ENCODE results near the gene KIF4B.
"Not testable (repeated sequence)": the region's sequence is repeated elsewhere in the genome, so short reads cannot be mapped to it uniquely, and the experiment has no call there.

KIF4B gene, protein sequence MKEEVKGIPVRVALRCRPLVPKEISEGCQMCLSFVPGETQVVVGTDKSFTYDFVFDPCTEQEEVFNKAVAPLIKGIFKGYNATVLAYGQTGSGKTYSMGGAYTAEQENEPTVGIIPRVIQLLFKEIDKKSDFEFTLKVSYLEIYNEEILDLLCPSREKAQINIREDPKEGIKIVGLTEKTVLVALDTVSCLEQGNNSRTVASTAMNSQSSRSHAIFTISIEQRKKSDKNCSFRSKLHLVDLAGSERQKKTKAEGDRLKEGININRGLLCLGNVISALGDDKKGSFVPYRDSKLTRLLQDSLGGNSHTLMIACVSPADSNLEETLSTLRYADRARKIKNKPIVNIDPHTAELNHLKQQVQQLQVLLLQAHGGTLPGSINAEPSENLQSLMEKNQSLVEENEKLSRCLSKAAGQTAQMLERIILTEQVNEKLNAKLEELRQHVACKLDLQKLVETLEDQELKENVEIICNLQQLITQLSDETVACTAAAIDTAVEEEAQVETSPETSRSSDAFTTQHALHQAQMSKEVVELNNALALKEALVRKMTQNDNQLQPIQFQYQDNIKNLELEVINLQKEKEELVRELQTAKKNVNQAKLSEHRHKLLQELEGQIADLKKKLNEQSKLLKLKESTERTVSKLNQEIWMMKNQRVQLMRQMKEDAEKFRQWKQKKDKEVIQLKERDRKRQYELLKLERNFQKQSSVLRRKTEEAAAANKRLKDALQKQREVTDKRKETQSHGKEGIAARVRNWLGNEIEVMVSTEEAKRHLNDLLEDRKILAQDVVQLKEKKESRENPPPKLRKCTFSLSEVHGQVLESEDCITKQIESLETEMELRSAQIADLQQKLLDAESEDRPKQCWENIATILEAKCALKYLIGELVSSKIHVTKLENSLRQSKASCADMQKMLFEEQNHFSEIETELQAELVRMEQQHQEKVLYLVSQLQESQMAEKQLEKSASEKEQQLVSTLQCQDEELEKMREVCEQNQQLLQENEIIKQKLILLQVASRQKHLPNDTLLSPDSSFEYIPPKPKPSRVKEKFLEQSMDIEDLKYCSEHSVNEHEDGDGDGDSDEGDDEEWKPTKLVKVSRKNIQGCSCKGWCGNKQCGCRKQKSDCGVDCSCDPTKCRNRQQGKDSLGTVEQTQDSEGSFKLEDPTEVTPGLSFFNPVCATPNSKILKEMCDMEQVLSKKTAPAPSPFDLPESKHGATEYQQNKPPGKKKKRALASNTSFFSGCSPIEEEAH

DNA sequence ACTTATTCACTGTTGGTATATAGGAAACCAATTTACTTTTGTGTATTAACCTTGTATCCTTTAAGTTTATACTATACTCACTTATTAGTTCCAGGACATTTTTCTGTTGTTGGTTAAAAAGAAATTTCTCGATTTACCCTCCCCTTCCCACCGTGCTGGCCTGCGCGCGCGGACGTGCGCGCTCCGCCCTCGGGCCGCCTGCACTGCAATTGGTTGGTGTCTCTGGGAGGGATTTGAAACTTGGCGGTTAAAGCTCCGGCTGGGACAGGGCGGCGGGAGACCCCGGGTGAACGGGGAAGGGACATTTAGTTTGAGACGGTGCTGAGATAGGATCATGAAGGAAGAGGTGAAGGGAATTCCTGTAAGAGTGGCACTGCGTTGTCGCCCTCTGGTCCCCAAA, at the start of gene KIF4B:
TSS of gene KIF4B (plus strand) at position 230 of the 400 bp plus-strand sequence. CDS start at position 335, 105 bp downstream.
- H3K9me3 ChIP-seq (ENCODE audit: low read length): no peaks in the 10 kb centered on the region
- peaks cover 3% of the 10 kb centered on the region for H3K4me1 ChIP-seq (ENCODE audit: insufficient read depth, low read length)
- H3K27me3 ChIP-seq (ENCODE audit: insufficient read depth, low read length): no peaks in the 10 kb centered on the region
- no peaks in the 10 kb centered on the region for H3K36me3 ChIP-seq (ENCODE audit: insufficient read depth, low read length)
- H3K4me3 ChIP-seq (ENCODE audit: low read length): peak within 1 kb of the TSS; percentile 21
- no peak within 1 kb of the TSS for H2AFZ ChIP-seq (ENCODE audit: low read depth, low read length)

DNA sequence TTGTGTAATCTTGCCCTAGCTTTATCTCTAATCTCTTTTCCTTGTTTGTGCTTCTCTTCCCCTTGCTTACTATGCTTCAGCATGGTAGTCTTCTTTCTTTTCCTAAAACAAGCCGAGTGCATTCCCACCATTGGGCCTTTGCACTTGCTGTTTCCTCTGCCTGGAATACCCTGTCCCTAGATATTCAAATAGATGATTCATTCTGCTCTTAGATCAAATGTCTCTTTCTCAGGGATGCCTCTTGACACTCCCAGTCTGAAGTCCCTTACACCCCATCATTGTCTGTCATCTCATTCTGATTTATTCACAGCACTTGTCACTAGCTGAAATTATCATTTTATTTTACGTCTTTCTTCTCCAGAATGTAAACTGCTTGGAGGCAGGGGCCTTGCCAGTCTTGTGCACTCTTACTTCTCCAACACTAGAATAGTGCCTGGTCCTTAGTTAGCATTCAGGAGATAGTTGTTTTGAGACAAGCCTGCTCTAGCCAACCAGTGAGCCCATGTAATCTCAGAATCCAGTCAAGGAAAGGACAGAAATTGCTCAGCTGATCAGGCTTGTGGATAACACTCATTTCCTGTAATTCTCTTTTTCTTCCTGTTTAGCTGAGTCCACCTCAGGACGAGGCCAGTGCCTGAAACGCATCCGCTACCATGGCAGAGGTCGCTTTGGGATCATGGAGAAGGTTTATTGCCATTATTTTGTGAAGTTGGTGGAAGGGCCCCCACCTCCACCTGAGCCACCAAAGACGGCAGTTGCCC, 47.3 kb upstream of the KIF4B start:
- H3K27me3 ChIP-seq (ENCODE audit: insufficient read depth, low read length): no peaks in the 10 kb centered on the region
- peaks cover 22% of the 10 kb centered on the region for H3K36me3 ChIP-seq (ENCODE audit: insufficient read depth, low read length)

DNA sequence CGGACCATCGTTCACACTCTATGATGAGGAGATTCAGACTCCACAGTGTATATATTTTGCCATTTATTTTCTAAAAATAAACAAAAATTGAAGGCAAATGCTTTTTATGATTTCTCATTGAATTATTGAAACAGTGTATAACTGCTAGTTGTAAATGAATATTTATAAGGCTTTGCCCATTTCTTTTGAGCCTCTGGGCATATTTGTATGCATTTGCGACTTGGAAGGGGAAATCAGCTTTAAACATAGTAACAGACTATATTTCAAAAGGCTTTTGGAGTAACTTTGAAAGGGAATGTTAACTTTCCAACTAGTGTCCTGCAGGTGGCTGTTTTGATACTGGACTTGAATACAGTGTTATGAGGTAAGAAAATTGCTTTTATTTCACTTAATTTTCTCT, 46.7 kb upstream of the KIF4B start:
- H3K9me3 ChIP-seq (ENCODE audit: low read length): no peaks in the 10 kb centered on the region
- no peaks in the 10 kb centered on the region for H3K27me3 ChIP-seq (ENCODE audit: insufficient read depth, low read length)
- H3K4me1 ChIP-seq (ENCODE audit: insufficient read depth, low read length): no peaks in the 10 kb centered on the region
- no peak overlapping the region for H2AFZ ChIP-seq (ENCODE audit: low read depth, low read length)
- H3K4me3 ChIP-seq (ENCODE audit: low read length): no peak overlapping the region
- H3K36me3 ChIP-seq (ENCODE audit: insufficient read depth, low read length): peaks cover 20% of the 10 kb centered on the region

More for the DNA sequence above, 47.3 kb upstream of the KIF4B start:
- H3K9me3 ChIP-seq (ENCODE audit: low read length): no peaks in the 10 kb centered on the region
- H2AFZ ChIP-seq (ENCODE audit: low read depth, low read length): no peak overlapping the region
- no peaks in the 10 kb centered on the region for H3K4me1 ChIP-seq (ENCODE audit: insufficient read depth, low read length)
- no peak overlapping the region for H3K4me3 ChIP-seq (ENCODE audit: low read length)

DNA sequence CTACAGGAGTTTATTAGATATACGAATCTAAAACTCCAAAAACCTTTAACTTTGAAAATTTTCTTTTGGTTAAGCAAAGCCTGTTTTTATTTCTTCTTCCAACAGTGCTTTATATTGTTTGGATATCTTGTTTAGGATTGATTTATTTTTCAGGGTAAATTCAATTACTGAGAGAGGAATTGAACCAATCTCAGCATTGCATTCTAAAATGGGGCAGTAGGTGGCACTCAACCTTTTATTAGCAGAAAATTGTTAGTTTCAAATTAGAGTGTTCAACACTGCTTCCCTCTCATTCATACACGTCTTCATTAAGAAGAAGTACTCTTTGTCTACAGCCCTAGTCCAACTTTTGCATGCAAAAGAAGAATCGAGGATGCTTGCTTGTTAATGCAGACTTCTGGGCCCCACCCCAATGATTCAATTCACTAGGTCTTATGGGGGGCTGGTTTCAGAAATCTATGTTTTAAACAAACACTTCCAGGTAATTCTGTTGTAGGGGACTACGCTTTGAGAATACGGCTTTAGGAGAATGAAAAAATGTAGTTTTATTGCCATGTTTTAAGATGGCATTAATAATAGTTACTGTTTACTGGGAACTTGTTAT, 46.0 kb upstream of the KIF4B start:
- no peaks in the 10 kb centered on the region for H3K4me1 ChIP-seq (ENCODE audit: insufficient read depth, low read length)
- no peak overlapping the region for H3K4me3 ChIP-seq (ENCODE audit: low read length)
- no peak overlapping the region for H2AFZ ChIP-seq (ENCODE audit: low read depth, low read length)
- H3K36me3 ChIP-seq (ENCODE audit: insufficient read depth, low read length): peaks cover 16% of the 10 kb centered on the region
- no peaks in the 10 kb centered on the region for H3K27me3 ChIP-seq (ENCODE audit: insufficient read depth, low read length)
- H3K9me3 ChIP-seq (ENCODE audit: low read length): no peaks in the 10 kb centered on the region

DNA sequence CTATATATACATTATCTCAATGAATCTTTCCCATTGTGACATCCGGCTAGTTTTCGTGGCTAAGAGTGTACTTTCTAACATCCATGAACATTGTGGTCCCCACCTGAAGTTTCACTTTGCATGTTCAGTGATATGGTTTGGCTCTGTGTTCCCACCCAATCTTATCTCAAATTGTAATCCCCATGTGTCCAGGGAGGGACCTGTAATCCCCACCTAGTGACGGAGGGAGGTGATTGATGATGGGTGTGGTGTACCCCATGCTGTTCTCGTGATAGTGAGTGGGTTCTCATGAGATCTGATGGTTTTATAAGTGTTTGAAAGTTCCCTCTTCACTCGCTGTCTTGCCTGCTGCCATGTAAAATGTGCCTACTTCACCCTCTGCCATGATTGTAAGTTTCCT, 44.6 kb upstream of the KIF4B start:
- no peaks in the 10 kb centered on the region for H3K4me1 ChIP-seq (ENCODE audit: insufficient read depth, low read length)
- H3K36me3 ChIP-seq (ENCODE audit: insufficient read depth, low read length): peaks cover 12% of the 10 kb centered on the region
- H3K4me3 ChIP-seq (ENCODE audit: low read length): no peak overlapping the region
- no peaks in the 10 kb centered on the region for H3K9me3 ChIP-seq (ENCODE audit: low read length)
- H2AFZ ChIP-seq (ENCODE audit: low read depth, low read length): no peak overlapping the region
- no peaks in the 10 kb centered on the region for H3K27me3 ChIP-seq (ENCODE audit: insufficient read depth, low read length)

DNA sequence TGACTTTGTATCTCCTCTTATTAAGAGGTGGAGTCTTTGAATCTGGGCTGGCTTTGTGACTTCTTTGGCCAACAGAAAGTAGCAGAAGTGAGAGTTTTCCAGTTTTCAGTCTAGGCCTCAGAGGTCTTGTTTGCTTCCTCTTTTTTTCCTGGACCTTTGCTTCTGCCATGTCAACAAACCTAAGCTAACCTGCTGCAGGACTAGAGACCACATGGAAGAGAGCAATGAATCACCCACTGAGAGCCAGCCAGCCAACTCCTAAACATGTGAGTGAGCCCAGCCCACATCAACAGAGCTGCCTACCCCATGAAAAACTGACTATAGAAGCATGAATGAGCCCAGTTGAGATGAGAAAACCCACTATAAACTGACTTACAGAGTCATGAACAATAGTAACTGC, 42.8 kb upstream of the KIF4B start:
- no peaks in the 10 kb centered on the region for H3K9me3 ChIP-seq (ENCODE audit: low read length)
- no peaks in the 10 kb centered on the region for H3K27me3 ChIP-seq (ENCODE audit: insufficient read depth, low read length)
- no peak overlapping the region for H2AFZ ChIP-seq (ENCODE audit: low read depth, low read length)
- H3K4me3 ChIP-seq (ENCODE audit: low read length): no peak overlapping the region
- H3K36me3 ChIP-seq (ENCODE audit: insufficient read depth, low read length): peaks cover 12% of the 10 kb centered on the region
- H3K4me1 ChIP-seq (ENCODE audit: insufficient read depth, low read length): no peaks in the 10 kb centered on the region

DNA sequence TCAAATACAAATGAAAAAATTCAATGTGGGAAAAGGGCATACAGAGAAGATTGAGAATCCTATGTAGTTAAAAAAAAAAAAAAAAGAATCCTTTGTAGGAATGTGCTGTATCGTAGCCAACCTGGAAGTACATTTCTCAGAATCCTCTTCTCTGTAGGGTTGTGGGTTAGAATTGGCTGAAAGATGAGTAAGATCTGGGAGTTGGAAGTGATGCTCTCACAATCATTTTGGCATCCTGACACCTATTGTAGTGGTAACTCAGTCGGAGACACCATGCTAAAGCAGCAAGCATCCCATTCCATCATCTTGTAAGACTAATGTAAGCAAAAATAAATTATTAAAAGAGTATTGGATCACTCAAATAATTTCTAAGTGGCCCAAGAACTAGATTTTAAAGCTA, 42.1 kb upstream of the KIF4B start:
- no peak overlapping the region for H2AFZ ChIP-seq (ENCODE audit: low read depth, low read length)
- H3K36me3 ChIP-seq (ENCODE audit: insufficient read depth, low read length): peaks cover 14% of the 10 kb centered on the region
- H3K27me3 ChIP-seq (ENCODE audit: insufficient read depth, low read length): no peaks in the 10 kb centered on the region
- no peaks in the 10 kb centered on the region for H3K4me1 ChIP-seq (ENCODE audit: insufficient read depth, low read length)
- no peaks in the 10 kb centered on the region for H3K9me3 ChIP-seq (ENCODE audit: low read length)
- H3K4me3 ChIP-seq (ENCODE audit: low read length): no peak overlapping the region

DNA sequence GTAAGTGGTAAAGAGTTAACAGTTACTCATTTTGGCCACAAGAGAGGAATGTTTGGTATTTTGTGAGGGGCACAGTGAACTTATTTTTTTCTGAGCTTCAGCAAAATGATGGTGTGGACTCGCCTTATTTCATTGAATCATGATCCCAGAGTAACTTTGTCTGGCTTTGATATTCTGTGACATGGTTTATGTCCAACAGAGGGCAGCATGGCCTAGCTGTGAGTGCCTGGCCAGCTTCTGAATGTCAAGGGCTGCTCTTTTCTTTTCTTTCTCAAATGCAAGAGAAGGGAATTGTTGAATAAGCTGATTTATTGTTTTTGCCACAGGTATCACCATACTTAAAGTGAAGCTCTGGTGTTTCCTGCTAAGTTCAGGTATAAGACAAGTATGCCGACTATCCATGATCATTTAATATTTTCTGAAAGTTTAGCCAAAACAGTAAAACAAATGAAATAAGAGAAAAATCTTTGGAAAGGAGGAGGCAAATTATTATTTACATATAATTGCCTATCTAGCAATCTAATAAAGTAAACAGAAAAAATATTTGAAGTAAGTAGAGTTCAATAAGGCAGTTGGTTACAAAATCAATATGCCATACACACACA, 41.0 kb upstream of the KIF4B start:
- peaks cover 7% of the 10 kb centered on the region for H3K36me3 ChIP-seq (ENCODE audit: insufficient read depth, low read length)
- no peaks in the 10 kb centered on the region for H3K9me3 ChIP-seq (ENCODE audit: low read length)
- H2AFZ ChIP-seq (ENCODE audit: low read depth, low read length): no peak overlapping the region
- no peaks in the 10 kb centered on the region for H3K4me1 ChIP-seq (ENCODE audit: insufficient read depth, low read length)
- H3K4me3 ChIP-seq (ENCODE audit: low read length): no peak overlapping the region
- H3K27me3 ChIP-seq (ENCODE audit: insufficient read depth, low read length): no peaks in the 10 kb centered on the region

DNA sequence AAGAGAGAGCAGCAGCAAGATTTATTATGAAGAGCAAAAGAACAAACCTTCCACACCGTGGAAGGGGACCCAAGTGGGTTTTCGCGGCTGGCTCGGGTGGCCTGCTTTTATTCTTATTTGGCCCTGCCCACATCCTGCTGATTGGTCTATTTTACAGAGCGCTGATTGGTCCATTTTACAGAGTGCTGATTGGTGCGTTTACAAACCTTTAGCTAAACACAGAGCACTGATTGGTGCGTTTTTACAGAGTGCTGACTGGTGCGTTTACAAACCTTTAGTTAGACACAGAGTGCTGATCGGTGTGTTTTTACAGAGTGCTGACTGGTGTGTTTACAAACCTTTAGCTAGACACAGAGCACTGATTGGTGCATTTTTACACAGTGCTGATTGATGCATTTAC, 37.5 kb upstream of the KIF4B start:
- H3K4me3 ChIP-seq (ENCODE audit: low read length); H3K4me1 ChIP-seq (ENCODE audit: insufficient read depth, low read length); H2AFZ ChIP-seq (ENCODE audit: low read depth, low read length); H3K36me3 ChIP-seq (ENCODE audit: insufficient read depth, low read length); H3K27me3 ChIP-seq (ENCODE audit: insufficient read depth, low read length); H3K9me3 ChIP-seq (ENCODE audit: low read length): not testable (repeated sequence)

DNA sequence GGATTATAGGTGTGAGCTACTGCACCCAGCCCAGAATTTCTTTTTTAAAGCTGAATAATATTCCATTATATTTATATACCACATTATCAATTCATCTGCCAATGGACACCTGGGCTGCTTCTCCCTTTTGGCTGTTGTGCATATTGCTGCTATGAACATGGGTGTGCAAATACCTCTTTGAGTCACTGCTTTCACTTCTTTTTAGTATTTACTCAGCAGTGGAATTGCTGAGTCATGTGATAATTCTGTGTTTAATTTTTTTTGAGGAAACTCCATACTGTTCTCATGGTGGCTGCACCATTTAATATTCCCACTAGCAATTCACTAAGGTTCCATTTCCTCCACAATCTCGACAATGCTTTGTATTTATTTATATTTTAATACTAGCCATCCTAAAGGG, 36.1 kb upstream of the KIF4B start:
- peaks cover 2% of the 10 kb centered on the region for H3K36me3 ChIP-seq (ENCODE audit: insufficient read depth, low read length)
- H3K9me3 ChIP-seq (ENCODE audit: low read length): no peaks in the 10 kb centered on the region
- no peak overlapping the region for H2AFZ ChIP-seq (ENCODE audit: low read depth, low read length)
- no peaks in the 10 kb centered on the region for H3K27me3 ChIP-seq (ENCODE audit: insufficient read depth, low read length)
- no peaks in the 10 kb centered on the region for H3K4me1 ChIP-seq (ENCODE audit: insufficient read depth, low read length)
- no peak overlapping the region for H3K4me3 ChIP-seq (ENCODE audit: low read length)

DNA sequence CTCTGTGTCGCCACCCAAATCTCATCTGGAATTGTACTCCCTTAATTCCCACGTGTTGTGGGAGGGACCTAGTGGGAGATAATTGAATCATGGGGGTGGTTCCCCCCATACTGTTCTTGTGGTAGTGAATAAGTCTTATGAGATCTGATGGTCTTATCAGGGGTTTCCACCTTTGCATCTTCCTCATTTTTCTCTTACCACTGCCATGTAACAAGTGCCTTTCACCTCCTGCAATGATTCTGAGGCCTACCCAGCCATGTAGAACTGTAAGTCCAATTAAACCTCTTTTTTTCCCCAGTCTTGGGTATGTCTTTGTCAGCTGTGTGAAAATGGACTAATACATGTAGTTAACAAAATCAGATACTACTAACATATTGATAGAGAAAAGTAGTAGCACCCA, 35.3 kb upstream of the KIF4B start:
- H3K4me1 ChIP-seq (ENCODE audit: insufficient read depth, low read length); H3K9me3 ChIP-seq (ENCODE audit: low read length); H3K36me3 ChIP-seq (ENCODE audit: insufficient read depth, low read length); H2AFZ ChIP-seq (ENCODE audit: low read depth, low read length); H3K4me3 ChIP-seq (ENCODE audit: low read length); H3K27me3 ChIP-seq (ENCODE audit: insufficient read depth, low read length): not testable (repeated sequence)

DNA sequence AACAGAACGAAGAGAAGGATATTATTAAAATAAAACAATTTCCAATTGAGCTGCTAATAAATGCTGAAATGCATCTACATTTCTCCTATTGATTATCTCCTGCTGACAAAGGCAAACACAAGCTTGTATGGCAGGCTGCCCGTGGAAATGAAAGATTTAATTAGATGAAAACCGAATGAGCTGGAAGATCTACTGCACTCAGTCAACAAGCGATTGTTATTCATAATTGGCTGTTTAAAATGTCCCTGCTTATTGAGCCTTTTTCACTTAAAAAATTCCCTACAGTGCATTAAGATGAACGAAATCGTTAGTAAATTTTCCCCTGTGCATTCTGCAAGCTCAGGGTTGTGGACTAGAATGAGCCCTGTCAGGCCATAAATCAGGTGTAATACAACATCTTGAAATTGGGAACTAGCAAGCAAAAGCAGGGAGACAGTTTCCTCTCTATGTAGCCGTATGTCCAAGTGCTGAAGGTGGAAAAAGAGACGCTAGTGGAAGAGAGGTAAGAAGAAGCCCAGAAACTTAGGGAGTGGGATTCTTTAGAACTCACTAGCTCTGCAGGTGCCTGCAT, 28.5 kb upstream of the KIF4B start:
- H3K4me3 ChIP-seq (ENCODE audit: low read length): no peak overlapping the region
- no peaks in the 10 kb centered on the region for H3K9me3 ChIP-seq (ENCODE audit: low read length)
- no peaks in the 10 kb centered on the region for H3K27me3 ChIP-seq (ENCODE audit: insufficient read depth, low read length)
- no peaks in the 10 kb centered on the region for H3K4me1 ChIP-seq (ENCODE audit: insufficient read depth, low read length)
- H3K36me3 ChIP-seq (ENCODE audit: insufficient read depth, low read length): no peaks in the 10 kb centered on the region
- no peak overlapping the region for H2AFZ ChIP-seq (ENCODE audit: low read depth, low read length)
